AG09309 (cell line): ENCODE data around the gene EFCAB3.

Source experiments
- DNase-seq: peaks from one replicate; pipeline ENCODE4 v3.0.0-alpha.2; 2010; ENCODE audit warnings: low read depth
- H3K4me3 ChIP-seq: 2 replicates; pipeline ENCODE4 v1.5.1; 2011; ENCODE audit warnings: mild to moderate bottlenecking, low read depth, low read length, moderate library complexity; ENCODE audit not compliant: control insufficient read depth
- TF ChIP-seq, protein P1 (sequence below): IDR thresholded peaks from 2 replicates; pipeline ENCODE4 v1.5.1; 2011; ENCODE audit warnings: mild to moderate bottlenecking, low read depth, low read length, inconsistent platforms; ENCODE audit not compliant: insufficient read depth, control insufficient read depth; ENCODE audit errors: missing control alignments

Gene EFCAB3

DNA sequence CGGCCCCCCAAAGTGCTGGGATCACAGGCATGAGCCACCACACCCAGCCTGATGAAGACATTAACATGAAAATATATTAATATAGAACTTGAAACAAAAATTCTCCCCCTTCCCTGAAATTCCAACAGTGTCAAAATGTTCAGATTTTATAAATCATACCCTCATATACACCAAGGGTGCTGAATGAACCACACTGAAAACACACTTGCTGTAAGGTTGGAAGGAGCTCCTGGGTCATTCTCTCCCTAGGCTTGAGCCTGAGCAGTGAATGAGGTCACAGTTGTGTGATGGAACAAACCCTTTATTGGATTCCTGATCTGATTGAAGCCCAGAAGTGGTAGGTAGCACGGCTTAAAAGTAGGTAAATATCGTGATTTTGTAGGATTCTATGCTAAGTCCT is at the start of gene EFCAB3:
Gene EFCAB3, plus strand, starts transcription at position 301 of the 400 bp plus-strand sequence. CDS start 2,427 bp downstream, outside the sequence.
- TF ChIP-seq, protein P1, sequence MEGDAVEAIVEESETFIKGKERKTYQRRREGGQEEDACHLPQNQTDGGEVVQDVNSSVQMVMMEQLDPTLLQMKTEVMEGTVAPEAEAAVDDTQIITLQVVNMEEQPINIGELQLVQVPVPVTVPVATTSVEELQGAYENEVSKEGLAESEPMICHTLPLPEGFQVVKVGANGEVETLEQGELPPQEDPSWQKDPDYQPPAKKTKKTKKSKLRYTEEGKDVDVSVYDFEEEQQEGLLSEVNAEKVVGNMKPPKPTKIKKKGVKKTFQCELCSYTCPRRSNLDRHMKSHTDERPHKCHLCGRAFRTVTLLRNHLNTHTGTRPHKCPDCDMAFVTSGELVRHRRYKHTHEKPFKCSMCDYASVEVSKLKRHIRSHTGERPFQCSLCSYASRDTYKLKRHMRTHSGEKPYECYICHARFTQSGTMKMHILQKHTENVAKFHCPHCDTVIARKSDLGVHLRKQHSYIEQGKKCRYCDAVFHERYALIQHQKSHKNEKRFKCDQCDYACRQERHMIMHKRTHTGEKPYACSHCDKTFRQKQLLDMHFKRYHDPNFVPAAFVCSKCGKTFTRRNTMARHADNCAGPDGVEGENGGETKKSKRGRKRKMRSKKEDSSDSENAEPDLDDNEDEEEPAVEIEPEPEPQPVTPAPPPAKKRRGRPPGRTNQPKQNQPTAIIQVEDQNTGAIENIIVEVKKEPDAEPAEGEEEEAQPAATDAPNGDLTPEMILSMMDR = no peak
- DNase-seq = no peak
- H3K4me3 ChIP-seq = no peak within 1 kb of the TSS

DNA sequence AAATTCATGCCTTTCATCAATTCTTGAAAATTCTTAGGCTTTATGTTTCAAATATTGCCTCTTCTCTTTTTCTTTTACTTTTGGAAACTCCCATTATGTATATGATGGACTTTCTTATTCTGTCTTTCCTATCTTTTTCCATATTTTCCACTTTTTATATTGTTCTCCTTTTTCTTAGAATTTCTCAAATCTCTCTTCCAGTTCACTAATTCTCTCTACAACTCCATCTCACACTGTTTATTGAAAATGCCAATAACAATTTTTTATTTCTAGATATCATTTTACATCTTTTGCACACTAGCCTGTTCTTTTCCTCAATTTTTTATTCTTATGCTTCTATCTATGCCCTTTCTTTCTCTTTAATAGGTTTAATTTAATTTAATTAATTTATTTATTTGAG is 43.8 kb upstream of the EFCAB3 start:
- no peak overlapping the region for H3K4me3 ChIP-seq
- no peak for DNase-seq
- TF ChIP-seq, protein P1 = no peak

DNA sequence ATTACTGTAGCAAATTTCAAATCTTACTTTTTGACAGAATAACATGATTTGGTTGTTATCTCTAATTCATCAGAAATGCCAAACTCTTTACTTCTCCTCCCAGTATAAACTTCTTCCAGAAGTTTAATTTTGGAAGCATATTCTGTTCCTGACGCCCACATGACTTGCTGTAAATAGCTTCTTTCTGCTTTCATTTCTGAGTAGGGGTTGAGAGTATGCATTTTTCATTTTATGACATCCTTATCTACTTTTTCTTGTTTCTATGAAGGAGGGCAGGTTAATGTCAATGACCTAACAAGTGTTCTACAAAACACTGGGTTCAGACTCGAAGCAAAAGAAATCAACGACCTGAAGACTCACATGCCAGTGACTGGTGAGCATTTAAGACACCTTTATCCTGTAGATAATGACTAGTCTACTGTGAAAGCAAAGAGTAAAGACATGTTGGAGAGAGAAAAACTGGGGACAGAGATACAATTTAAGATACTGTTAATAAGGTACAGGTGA is 36.5 kb upstream of the EFCAB3 start:
- no peak overlapping the region for H3K4me3 ChIP-seq
- no peak for DNase-seq
- TF ChIP-seq, protein P1 = no peak

DNA sequence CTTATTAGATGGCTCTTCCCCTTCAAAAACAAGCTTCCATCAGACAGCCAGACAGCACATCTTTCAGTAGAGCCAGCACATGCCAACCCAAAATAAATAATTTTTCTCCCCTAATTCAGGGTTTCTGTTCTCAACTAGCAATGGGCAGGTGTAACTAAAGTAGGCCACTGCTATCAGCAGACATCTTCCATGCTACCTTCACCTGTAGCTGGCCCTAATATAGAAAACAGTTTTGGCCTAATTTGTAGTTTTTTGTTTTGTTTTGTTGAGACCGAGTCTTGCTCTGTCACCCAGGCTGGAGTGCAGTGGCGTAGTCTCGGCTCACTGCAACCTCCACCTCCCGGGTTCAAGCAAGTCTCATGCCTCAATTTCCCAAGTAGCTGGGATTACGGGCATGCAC is 29.2 kb upstream of the EFCAB3 start:
- TF ChIP-seq, protein P1 = no peak

DNA sequence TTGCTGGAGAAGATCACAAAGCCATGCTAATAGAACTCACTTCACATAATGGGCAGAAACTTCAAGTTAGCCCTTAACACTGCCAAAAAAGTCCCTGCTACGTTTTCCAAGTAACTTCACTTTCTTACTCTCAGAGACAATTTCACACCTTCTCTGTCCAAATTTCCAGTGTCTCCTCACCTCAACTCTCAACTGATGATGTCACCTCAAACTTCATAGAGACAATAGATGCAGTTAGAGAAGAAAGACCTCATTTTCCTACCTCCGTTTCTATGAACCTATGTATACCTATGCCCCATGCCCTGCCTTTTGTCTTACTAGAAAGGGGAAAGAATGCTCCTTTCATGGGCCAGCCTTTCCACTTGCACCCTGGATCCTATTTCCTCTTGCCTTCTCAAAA is 14.2 kb upstream of the EFCAB3 start:
- no peak for DNase-seq
- H3K4me3 ChIP-seq = no peak overlapping the region
- TF ChIP-seq, protein P1 = no peak

More for the DNA sequence above, 29.2 kb upstream of the EFCAB3 start:
- H3K4me3 ChIP-seq = no peak overlapping the region
- no peak for DNase-seq

DNA sequence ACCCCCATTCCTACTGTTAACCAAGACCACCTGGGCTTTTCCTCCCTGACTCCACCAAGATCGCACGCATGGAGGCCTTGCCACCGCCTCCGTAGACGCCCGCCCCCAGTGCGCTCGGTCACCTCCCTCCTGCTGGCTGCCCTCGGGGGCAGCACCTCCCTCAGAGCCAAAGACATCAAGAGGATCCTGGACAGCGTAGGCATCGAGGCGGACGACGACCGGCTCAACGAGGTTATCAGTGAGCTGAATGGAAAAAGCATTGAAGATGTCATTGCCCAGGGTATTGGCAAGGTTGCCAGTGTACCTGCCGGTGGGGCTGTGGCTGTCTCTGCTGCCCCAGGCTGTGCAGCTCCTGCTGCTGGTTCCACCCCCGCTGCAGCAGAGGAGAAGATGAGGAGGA is 1.2 kb downstream of the EFCAB3 start:
- H3K4me3 ChIP-seq = no peak overlapping the region
- TF ChIP-seq, protein P1 = no peak
- DNase-seq = no peak

DNA sequence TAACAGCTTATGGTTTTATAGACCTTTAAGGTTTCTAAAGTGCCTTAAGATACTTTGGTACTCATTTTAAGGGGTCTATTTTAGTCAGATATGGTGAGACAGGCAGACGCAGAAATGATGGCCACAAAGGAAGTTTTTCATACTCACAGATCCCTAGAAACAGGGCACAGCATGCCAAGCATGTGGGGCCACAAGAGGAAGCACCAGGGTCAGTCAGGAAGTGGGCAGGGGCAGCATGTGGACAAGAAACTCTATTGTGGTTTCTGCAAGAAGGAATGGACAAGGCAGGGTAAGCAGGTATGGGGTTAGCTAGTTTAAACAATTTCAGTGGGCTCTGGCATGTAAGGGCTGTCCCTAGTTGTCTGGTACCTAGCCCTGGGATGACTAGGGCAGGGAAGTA is 8.5 kb downstream of the EFCAB3 start:
- TF ChIP-seq, protein P1 = no peak
- no peak for DNase-seq
- no peak overlapping the region for H3K4me3 ChIP-seq
